GM12892 (cell line): ENCODE results near the gene CELF2.

Experiments
- POLR2A ChIP-seq: IDR thresholded peaks from 2 replicates; pipeline ENCODE4 v1.6.1; 2011; ENCODE audit warnings: low read depth, low read length, control low read depth
- TAF1 ChIP-seq: IDR thresholded peaks from 2 replicates; pipeline ENCODE4 v1.6.1; 2011; ENCODE audit warnings: low read depth, mild to moderate bottlenecking, control low read depth, low read length, borderline replicate concordance

GRCh38 chr10:11065567-11065966 lies 47.9 kb downstream of the CELF2 start:
- no peak for TF ChIP-seq POLR2A
- no peak for TF ChIP-seq TAF1
